GM12878 (cell line): ENCODE results near the gene CHIA.

ENCODE experiments used
- IKZF1 ChIP-seq: fragments of 450-650 bp; conservative IDR thresholded peaks from 2 replicates; pipeline ENCODE4 v1.6.1; 2017; ENCODE audit warnings: antibody characterized with exemption, mild to moderate bottlenecking
- POLR2A ChIP-seq: IDR thresholded peaks from 2 replicates; pipeline ENCODE4 v1.6.1; 2011; ENCODE audit warnings: low read depth, mild to moderate bottlenecking, low read length
- TBL1XR1 ChIP-seq: IDR thresholded peaks from 2 replicates; pipeline ENCODE4 v1.6.1; 2012; ENCODE audit warnings: low read depth, low read length, improper control_type of control experiment

DNA sequence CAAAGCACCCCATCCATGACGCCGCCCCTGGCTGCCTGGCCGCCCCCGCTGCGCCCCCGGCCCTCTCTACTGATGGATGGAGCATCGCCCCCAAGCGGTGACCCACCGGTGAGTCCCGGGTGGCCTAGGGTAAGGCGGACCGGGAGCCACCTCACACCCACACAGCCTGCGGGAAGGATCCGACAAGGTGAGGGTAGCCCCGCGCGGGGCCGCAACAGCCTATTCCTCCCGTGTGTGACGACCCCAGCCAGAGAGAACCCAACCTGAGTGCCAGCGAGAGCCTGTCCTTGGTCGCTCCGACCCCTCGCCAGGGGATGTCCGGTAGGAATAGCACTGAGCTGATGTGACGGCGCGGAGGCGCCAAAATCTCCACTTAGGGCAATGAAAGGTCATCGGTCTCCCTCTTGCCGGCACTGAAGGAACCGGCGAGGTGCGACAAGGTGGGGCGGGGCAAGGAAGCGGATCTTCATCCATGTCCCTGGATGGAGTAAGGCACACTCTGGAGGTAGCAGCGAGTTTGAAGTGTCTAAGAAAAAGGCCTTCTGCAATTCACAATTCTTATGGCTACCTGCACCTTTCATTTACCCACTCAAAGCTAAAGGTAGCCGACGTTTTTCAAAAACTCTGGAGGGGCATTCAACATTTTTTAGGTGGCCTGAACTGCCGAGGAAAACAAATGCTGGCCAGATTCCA lies 19.7 kb upstream of the CHIA start:
- TF ChIP-seq TBL1XR1 (no peak), IKZF1 (no peak), POLR2A (no peak)
